AG09319 (cell line): ENCODE results near the gene RGS14.
"Not testable (repeated sequence)": the region's sequence is repeated elsewhere in the genome, so short reads cannot be mapped to it uniquely, and the experiment has no call there.

ENCODE experiments used
- DNase-seq: peaks from one replicate; pipeline ENCODE4 v3.0.0-alpha.2; 2010; ENCODE audit warnings: low read depth; ENCODE audit errors: extremely low read depth
- TF ChIP-seq, protein P1 (sequence below): IDR thresholded peaks from 2 replicates; pipeline ENCODE4 v1.5.1; 2011; ENCODE audit warnings: low read depth, mild to moderate bottlenecking, inconsistent platforms, low read length, moderate library complexity

The RGS14 gene

DNA sequence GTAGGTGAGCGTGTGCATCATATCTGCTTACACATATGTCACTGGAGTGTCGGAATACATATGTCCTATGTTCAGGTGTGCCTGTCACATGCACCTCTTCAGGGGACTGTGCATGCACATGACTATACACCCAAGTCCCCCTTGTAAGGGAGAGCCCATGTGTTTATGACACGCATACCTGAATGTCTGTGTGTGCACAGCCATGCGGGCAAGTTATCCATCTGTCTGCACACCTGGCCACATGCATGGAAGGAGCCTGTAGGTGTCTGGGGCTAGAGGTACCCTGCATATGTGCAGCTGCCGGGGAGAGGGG, 622 bp upstream of the RGS14 start:
- DNase-seq = no peak
- TF ChIP-seq, protein P1, sequence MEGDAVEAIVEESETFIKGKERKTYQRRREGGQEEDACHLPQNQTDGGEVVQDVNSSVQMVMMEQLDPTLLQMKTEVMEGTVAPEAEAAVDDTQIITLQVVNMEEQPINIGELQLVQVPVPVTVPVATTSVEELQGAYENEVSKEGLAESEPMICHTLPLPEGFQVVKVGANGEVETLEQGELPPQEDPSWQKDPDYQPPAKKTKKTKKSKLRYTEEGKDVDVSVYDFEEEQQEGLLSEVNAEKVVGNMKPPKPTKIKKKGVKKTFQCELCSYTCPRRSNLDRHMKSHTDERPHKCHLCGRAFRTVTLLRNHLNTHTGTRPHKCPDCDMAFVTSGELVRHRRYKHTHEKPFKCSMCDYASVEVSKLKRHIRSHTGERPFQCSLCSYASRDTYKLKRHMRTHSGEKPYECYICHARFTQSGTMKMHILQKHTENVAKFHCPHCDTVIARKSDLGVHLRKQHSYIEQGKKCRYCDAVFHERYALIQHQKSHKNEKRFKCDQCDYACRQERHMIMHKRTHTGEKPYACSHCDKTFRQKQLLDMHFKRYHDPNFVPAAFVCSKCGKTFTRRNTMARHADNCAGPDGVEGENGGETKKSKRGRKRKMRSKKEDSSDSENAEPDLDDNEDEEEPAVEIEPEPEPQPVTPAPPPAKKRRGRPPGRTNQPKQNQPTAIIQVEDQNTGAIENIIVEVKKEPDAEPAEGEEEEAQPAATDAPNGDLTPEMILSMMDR = no peak

DNA sequence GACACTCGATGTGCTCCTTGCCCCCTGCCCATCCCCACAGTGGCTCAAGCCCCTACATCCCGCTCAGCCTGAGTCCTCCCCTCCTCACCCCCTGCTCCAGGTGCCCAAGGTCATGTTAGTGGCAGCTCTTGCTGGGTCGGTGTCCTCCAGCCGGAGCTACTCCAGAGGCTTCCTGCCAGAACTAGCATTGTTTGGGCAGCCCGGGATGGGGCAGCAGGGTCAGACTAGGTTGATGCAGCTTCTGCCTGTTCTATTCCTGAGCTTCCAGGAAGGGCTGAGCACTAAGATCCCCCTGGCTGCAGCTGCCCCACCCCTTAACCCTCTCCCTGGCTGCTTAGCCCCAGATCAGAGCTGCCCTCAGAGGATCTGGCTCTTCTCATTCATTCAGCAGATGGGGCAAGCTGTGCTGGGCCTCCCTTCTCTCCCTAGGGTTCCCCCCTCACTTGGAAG, 671 bp downstream of the RGS14 start:
- TF ChIP-seq, protein P1 = no peak
- no peak for DNase-seq

DNA sequence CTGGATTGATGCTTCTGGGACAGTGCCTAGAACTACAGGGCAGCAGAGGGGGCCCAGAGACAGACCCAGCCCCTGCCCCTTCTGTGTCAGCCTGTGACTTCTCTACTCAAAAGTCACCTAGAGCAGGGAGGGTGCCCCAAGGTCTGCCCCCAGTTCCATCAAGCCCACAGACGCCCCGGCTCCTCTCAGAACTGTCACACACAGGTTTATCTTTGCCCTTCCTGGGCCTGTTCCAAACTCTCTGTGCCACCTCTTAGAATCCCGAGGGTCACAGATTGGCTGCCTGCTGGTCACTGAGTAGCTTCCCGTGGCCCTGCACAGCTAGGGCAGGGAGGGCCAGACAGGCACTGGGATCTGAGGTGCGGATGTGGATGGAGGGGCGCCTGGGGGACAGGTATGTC, 1.7 kb downstream of the RGS14 start:
- TF ChIP-seq, protein P1 = no peak
- DNase-seq = no peak

DNA sequence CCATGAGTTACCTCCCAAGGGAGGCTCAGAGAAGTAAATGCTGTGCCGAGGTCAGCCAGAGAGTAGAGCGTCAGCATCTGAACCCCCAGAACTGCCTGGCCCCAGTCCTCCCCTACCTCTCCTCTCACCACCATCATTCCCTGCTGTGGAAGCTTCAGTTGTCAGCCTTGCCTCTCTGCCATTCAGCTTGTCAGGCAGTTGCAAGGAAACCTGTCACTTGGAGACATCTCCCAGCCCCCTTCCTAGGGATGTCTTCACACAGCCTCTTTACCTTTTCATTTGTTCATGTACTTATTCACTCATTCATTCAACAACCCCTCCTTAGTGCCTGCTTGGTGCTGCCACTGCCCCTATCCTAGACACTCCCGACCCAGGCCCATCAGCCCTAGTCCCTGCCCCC, 2.1 kb downstream of the RGS14 start:
- TF ChIP-seq, protein P1 = no peak
- no peak for DNase-seq

DNA sequence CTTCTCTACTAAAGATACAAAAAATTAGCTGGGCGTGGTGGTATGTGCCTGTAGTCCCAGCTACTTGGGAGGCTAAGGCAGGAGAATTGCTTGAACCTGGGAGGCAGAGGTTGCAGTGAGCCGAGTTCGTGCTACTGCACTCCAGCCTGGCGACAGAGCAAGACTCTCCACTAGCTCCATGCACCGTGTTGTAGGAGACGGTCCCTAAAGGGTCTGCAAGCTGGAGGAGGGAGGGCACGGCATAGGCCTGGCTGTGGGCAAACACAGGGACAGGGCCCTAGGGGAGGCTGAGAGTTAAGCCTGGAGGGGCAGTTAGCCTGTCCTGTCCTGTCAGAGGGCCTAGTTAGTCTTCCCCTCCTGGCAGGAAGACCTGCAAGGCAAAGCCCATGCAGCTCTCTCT, 3.0 kb downstream of the RGS14 start:
- DNase-seq = not testable (repeated sequence)

DNA sequence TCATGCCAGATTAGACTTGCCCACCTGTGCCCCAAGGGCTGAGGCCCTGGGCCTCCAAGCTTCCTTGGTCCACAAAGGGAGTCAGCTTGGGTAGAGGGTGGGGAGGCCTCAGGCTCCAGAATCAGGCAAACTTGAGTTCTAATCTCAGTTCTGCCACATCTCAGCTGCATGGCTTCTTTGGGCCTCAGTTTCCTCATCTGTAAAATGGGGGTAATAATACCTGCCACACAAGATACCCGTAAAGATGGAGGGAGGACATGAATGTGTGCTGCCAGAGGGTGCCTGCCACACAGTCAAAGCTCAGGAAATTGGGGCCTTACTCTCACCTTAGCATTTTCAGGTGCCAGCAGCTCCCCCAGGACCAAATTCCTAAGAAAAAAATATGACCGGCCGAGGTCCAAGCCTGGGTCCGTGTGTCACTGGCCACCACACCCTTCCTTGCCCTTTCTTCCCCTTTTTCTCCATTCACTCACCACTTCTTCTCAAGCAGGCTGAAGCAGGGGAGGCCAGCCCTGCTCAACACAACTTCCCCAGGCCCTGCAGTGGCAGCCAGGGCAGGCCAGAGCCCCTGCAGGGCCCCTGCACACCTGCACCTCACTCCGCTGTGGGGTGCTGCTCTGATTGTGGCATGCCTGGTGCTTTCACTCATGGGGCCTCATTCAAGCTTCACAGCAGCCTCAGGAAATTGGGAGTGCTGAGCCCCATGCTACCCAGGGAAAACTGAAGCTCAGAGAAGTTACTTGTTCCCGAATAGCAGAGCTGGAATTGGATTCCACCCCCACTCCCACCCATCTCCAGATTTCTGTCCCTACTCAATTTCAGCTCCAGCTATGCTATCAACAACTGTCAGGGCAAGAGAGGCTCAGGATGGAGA, 3.9 kb downstream of the RGS14 start:
- TF ChIP-seq, protein P1 = no peak
- DNase-seq = no peak

DNA sequence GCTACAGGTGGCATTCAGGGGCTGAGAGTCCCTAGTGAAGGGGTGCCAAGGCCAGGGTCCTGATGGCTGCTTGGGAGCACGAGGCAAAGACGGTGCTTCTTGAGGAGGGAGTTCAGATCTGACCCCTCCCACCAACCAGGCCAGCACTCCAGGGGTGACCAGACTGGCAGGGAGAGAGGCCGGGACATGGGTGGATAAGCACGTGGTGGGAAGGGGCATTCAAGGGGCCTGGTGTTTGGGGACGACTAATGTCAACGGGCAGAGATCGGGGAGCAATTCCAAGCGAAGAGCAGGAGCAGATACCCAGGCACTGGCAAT, 4.5 kb downstream of the RGS14 start:
- TF ChIP-seq, protein P1 = no peak
- no peak for DNase-seq
